Brain microvascular endothelial cell (primary cell): ENCODE measurements around the gene NT5DC4.

ENCODE experiments used
- DNase-seq: peaks from one replicate; pipeline ENCODE4 v3.0.0-alpha.2; 2020
- H3K27ac ChIP-seq: fragments of 250-450 bp; sonication (Bioruptor Pico); 2 replicates; pipeline ENCODE4 v1.5.1; 2020; ENCODE audit warnings: mild to moderate bottlenecking, moderate library complexity
- H3K27me3 ChIP-seq: fragments of 250-450 bp; sonication (Bioruptor Pico); replicated peaks from 2 replicates; pipeline ENCODE4 v1.5.1; 2020; ENCODE audit warnings: mild to moderate bottlenecking
- H3K36me3 ChIP-seq: fragments of 250-450 bp; sonication (Bioruptor Pico); replicated peaks from 2 replicates; pipeline ENCODE4 v1.5.1; 2020; ENCODE audit warnings: mild to moderate bottlenecking
- H3K4me3 ChIP-seq: 2 replicates; pipeline ENCODE4 v1.5.1; 2011; ENCODE audit warnings: low read depth, mild to moderate bottlenecking, control low read depth, low read length, moderate library complexity
- in situ Hi-C: cut with HindIII; loops from 2 replicates; pipeline ENCODE4 v1.10.0; 2017; ENCODE audit warnings: low sequenced_read_pairs, low pct_ligation_motif_present
- TF ChIP-seq, protein P1 (sequence below): IDR thresholded peaks from 2 replicates; pipeline ENCODE4 v1.5.1; 2011; ENCODE audit warnings: low read depth, mild to moderate bottlenecking, moderate library complexity, low read length, control low read depth, inconsistent platforms; ENCODE audit errors: missing control alignments

NT5DC4 gene

GRCh38 chr2:112787294-112787693 is 66.5 kb downstream of the NT5DC4 start:
- Histone ChIP-seq H3K36me3 (no peaks in the 10 kb centered on the region), H3K4me3 (no peak overlapping the region), H3K27me3 (no peaks in the 10 kb centered on the region), H3K27ac (no peak overlapping the region)
- no peak for DNase-seq
- TF ChIP-seq, protein P1, sequence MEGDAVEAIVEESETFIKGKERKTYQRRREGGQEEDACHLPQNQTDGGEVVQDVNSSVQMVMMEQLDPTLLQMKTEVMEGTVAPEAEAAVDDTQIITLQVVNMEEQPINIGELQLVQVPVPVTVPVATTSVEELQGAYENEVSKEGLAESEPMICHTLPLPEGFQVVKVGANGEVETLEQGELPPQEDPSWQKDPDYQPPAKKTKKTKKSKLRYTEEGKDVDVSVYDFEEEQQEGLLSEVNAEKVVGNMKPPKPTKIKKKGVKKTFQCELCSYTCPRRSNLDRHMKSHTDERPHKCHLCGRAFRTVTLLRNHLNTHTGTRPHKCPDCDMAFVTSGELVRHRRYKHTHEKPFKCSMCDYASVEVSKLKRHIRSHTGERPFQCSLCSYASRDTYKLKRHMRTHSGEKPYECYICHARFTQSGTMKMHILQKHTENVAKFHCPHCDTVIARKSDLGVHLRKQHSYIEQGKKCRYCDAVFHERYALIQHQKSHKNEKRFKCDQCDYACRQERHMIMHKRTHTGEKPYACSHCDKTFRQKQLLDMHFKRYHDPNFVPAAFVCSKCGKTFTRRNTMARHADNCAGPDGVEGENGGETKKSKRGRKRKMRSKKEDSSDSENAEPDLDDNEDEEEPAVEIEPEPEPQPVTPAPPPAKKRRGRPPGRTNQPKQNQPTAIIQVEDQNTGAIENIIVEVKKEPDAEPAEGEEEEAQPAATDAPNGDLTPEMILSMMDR: no peak
- in situ Hi-C loops: no loop called here

- Histone ChIP-seq H3K4me3 (no peak overlapping the region), H3K27me3 (no peaks in the 10 kb centered on the region), H3K36me3 (no peaks in the 10 kb centered on the region), H3K27ac (no peak overlapping the region)
- TF ChIP-seq, protein P1: no peak
- in situ Hi-C loops: no loop called here
- no peak for DNase-seq
These were observed 67.0 kb downstream of the NT5DC4 start for GRCh38 chr2:112787729-112788393.

DNA sequence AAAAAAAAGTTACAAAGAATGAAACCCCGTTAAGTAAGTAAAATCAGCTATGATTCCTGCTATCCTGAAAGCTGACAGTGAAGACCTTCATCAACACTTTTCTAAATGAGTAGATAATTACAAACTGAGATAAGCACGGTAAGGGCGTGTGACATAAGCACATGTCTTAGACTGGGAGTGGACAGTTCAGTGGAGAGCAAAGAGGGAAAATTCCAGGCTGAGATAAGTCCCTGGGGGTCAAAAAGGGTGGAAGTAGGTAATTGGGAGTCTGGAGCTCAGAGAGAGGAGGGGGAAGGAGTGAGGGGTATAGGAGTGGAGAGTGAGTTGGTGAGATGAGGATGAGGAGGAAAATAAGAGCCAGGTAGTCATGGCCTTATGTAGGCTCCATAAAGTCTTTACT is 67.8 kb downstream of the NT5DC4 start:
- Histone ChIP-seq H3K4me3 (no peak overlapping the region), H3K27ac (no peak overlapping the region), H3K36me3 (no peaks in the 10 kb centered on the region), H3K27me3 (no peaks in the 10 kb centered on the region)
- no peak for DNase-seq
- in situ Hi-C loops: no loop called here
- TF ChIP-seq, protein P1: no peak
